Measurements from ENCODE around the gene ABCC11. TPM values are rescaled to one million over a fixed set of nuclear protein-coding genes. Genes with fewer than 3 reads are reported as not detected.

The ABCC11 gene
- 0.12 TPM in 1 of 2 replicates, not detected in the other for total RNA-seq (2014; rRNA removed; shearing (Covaris generic))

GRCh38 chr16:48247311-48247710 lies at the start of gene ABCC11:
Gene ABCC11, minus strand, starts transcription at chr16:48247539. Its CDS starts 15,618 bp downstream, at chr16:48231921.
- Histone ChIP-seq H3K4me1 (0 out of 2 replicates have a peak, but pooled peaks cover 6% of the 10 kb centered on the region), H3K36me3 (no peaks in the 10 kb centered on the region; the same call in 1 of the 2 replicates), H3K27me3 (no peaks in the 10 kb centered on the region), H3K4me3 (no peak within 1 kb of the TSS), H3K9me3 (replicated peaks) (no peaks in the 10 kb centered on the region; the same call in 1 of the 2 replicates), H3K27ac (no peak within 1 kb of the TSS)
- no peak for DNase-seq

DNA sequence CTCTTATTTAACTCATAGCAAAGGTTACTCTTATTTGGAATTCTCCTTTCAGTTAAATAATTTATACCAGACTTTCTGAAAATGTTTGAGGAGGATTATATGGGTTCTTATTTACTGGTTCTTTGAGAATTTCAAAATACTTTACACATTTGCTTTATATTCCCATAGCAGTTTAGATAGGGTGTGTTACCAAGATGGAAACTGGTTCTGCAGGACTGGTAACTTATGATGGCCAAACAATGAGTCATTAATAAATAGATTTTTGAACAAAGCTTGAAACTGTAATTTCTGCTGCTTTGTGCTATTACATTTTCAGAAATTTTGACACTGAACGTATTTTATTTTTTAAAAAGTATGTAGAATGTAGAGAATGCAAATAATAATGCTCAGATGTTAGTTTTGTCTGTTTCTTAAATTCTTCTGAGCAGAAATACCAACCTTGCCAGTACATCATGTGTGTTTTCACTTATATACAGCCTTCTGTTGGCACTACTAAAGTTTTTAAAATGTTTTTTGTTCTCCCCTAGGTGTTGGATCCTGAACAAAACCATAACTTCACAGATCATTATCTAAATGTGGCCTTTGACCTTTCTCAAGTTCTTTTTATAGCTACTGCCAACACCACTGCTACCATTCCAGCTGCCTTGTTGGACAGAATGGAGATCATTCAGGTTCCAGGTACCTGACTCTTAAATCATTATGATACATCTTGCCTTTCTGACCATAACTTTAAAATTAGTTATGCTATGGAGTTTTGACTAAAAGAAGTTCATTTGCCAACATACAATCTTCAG lies 48.3 kb upstream of the ABCC11 start:
- Histone ChIP-seq H3K36me3 (peaks cover 56% of the 10 kb centered on the region), H3K4me1 (no peaks in the 10 kb centered on the region), H3K4me3 (no peak overlapping the region), H3K9me3 (replicated peaks) (no peaks in the 10 kb centered on the region), H3K27ac (no peak overlapping the region), H3K27me3 (no peaks in the 10 kb centered on the region)
- DNase-seq = no peak

DNA sequence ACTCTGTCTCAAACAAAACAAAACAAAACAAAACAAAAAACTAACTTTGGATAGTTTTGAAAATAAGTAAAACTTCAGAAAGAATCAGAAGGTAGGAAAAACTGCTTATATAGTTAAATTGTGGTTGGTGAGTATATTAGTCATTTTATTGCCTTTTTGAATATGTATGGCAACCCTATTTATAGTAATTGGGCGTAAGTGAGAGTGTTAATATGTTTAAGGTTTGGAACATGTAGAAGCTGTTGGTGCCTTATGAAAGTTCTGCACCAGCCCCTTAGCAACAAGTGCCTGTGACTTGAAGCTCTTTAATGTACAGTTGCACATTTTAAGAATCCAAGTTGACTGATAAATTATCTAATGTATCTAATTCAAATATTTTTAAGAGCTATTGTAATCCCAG lies 47.4 kb upstream of the ABCC11 start:
- no peaks in the 10 kb centered on the region for H3K9me3 ChIP-seq (replicated peaks)
- no peak for DNase-seq
- H3K4me3 ChIP-seq = no peak overlapping the region
- H3K36me3 ChIP-seq = peaks cover 55% of the 10 kb centered on the region
- no peaks in the 10 kb centered on the region for H3K4me1 ChIP-seq
- H3K27ac ChIP-seq = no peak overlapping the region
- no peaks in the 10 kb centered on the region for H3K27me3 ChIP-seq

GRCh38 chr16:48292452-48292851 lies 45.1 kb upstream of the ABCC11 start:
- no peak for DNase-seq
- Histone ChIP-seq H3K36me3 (peaks cover 57% of the 10 kb centered on the region), H3K4me1 (no peaks in the 10 kb centered on the region), H3K27me3 (no peaks in the 10 kb centered on the region), H3K4me3 (no peak overlapping the region), H3K27ac (no peak overlapping the region), H3K9me3 (replicated peaks) (peaks cover under 1% of the 10 kb centered on the region)

GRCh38 chr16:48291754-48292153 lies 44.4 kb upstream of the ABCC11 start:
- Histone ChIP-seq H3K4me3 (no peak overlapping the region), H3K27ac (no peak overlapping the region), H3K27me3 (no peaks in the 10 kb centered on the region), H3K4me1 (no peaks in the 10 kb centered on the region), H3K9me3 (replicated peaks) (peaks cover 7% of the 10 kb centered on the region), H3K36me3 (peaks cover 57% of the 10 kb centered on the region)
- DNase-seq = no peak

GRCh38 chr16:48291303-48291702 lies 44.0 kb upstream of the ABCC11 start:
- Histone ChIP-seq H3K36me3 (peaks cover 58% of the 10 kb centered on the region), H3K4me3 (no peak overlapping the region), H3K9me3 (replicated peaks) (peaks cover 9% of the 10 kb centered on the region), H3K27me3 (no peaks in the 10 kb centered on the region), H3K27ac (no peak overlapping the region), H3K4me1 (no peaks in the 10 kb centered on the region)
- DNase-seq = no peak

GRCh38 chr16:48287239-48287638 lies 39.9 kb upstream of the ABCC11 start:
- H3K27me3 ChIP-seq = no peaks in the 10 kb centered on the region
- H3K4me3 ChIP-seq = no peak overlapping the region
- DNase-seq = no peak
- H3K9me3 ChIP-seq (replicated peaks) = peaks cover 12% of the 10 kb centered on the region
- no peaks in the 10 kb centered on the region for H3K4me1 ChIP-seq
- peaks cover 61% of the 10 kb centered on the region for H3K36me3 ChIP-seq
- no peak overlapping the region for H3K27ac ChIP-seq

DNA sequence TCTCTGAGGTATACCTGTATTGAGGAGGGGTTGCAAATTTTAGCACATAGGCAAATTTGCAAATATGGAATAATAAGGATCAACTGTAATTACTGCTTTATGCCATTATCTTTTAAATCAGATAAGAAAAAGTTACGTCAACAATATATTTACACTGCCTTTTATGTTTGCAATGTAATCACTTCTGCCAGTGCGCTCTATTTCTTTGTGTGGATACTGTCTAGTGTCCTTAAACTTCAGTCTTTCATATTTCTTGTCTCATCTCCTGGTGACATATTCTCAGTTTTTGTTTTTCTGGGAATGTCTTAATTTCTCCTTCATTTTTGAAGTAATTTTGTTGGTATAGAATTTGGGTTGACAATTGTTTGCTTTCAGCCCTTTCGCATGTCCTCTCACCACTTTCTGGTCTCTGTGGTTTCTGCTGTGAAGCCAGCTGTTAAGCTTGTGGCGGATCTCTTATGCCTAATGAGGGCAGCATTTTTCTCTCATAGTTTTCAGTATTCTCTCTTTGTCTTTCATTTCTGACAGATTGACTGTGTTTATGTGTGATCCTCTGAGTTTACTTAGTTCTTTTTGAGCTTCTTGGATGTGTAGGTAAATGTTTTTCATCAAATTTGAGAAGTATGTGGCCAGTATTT lies 37.6 kb upstream of the ABCC11 start:
- H3K27ac ChIP-seq = no peak overlapping the region
- H3K4me1 ChIP-seq = no peaks in the 10 kb centered on the region
- peaks cover 12% of the 10 kb centered on the region for H3K9me3 ChIP-seq (replicated peaks)
- H3K36me3 ChIP-seq = peaks cover 52% of the 10 kb centered on the region
- H3K4me3 ChIP-seq = no peak overlapping the region
- no peaks in the 10 kb centered on the region for H3K27me3 ChIP-seq
- DNase-seq = peak; percentile 8 to 12

DNA sequence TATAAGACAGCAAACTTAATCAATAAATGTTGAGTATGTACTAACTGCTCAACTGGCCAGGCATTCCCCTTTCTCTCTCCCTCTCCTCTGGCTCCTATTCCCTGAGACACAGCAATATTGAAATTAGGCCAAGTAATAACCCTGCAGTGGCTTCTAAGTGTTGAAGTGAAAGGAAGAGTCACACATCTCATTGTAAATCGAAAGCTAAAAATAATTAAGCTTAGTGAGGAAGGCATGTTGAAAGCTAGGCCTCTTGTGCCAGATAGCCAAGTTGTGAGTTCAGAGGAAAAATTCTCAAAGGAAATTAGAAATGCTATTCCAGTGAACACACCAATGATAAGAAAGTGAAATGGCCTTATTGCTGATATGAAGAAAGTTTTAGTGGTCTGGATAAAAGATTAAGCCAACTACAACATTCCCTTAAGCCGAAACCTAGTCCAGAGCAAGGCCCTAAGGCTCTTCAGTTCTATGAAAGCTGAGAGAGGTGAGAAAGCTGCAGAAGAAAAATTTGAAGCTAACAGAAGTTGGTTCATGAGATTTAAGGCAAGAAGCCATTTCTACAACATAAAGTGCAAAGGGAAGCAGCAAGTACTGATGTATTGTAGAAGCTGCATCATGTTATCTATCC lies 35.4 kb upstream of the ABCC11 start:
- peaks cover 12% of the 10 kb centered on the region for H3K9me3 ChIP-seq (replicated peaks)
- peaks cover 45% of the 10 kb centered on the region for H3K36me3 ChIP-seq
- no peak overlapping the region for H3K4me3 ChIP-seq
- H3K4me1 ChIP-seq = no peaks in the 10 kb centered on the region
- no peak for DNase-seq
- H3K27me3 ChIP-seq = no peaks in the 10 kb centered on the region
- H3K27ac ChIP-seq = no peak overlapping the region

- Histone ChIP-seq H3K9me3 (replicated peaks) (no peaks in the 10 kb centered on the region), H3K27ac (no peak overlapping the region), H3K4me3 (no peak overlapping the region), H3K4me1 (no peaks in the 10 kb centered on the region), H3K36me3 (peaks cover 24% of the 10 kb centered on the region), H3K27me3 (no peaks in the 10 kb centered on the region)
- no peak for DNase-seq
Observed at GRCh38 chr16:48280546-48280945, 33.2 kb upstream of the ABCC11 start.

GRCh38 chr16:48279199-48279598 lies 31.9 kb upstream of the ABCC11 start:
- no peak for DNase-seq
- H3K27me3 ChIP-seq = no peaks in the 10 kb centered on the region
- H3K27ac ChIP-seq = no peak overlapping the region
- no peak overlapping the region for H3K4me3 ChIP-seq
- H3K36me3 ChIP-seq = peaks cover 23% of the 10 kb centered on the region
- H3K9me3 ChIP-seq (replicated peaks) = no peaks in the 10 kb centered on the region
- H3K4me1 ChIP-seq = no peaks in the 10 kb centered on the region

- H3K27ac ChIP-seq = no peak overlapping the region
- H3K4me3 ChIP-seq = no peak overlapping the region
- DNase-seq = no peak
- no peaks in the 10 kb centered on the region for H3K9me3 ChIP-seq (replicated peaks)
- H3K27me3 ChIP-seq = no peaks in the 10 kb centered on the region
- no peaks in the 10 kb centered on the region for H3K4me1 ChIP-seq
- peaks cover 22% of the 10 kb centered on the region for H3K36me3 ChIP-seq
Observed at GRCh38 chr16:48277158-48277557, 29.8 kb upstream of the ABCC11 start.

DNA sequence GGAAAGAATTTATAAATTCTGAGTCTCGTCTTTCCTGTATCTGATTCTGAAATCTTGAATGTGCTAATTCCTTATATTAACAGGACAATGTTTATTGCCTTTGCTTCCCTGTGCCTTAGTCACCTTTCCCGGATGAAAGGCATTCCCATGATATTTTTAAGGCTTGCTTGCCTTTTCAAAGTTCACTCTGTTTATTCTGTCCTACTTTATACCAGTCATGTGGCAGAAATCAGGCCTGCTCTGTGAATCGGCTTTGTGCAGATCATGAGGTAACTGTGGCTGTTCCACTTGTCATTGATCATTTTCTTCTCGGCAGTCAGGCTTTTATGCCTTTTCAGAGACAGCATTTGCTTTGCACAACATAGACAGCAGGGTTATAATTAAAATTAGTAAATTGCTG lies 28.8 kb upstream of the ABCC11 start:
- H3K4me3 ChIP-seq = no peak overlapping the region
- H3K4me1 ChIP-seq = no peaks in the 10 kb centered on the region
- no peak for DNase-seq
- no peaks in the 10 kb centered on the region for H3K27me3 ChIP-seq
- H3K27ac ChIP-seq = no peak overlapping the region
- peaks cover 21% of the 10 kb centered on the region for H3K36me3 ChIP-seq
- H3K9me3 ChIP-seq (replicated peaks) = no peaks in the 10 kb centered on the region

DNA sequence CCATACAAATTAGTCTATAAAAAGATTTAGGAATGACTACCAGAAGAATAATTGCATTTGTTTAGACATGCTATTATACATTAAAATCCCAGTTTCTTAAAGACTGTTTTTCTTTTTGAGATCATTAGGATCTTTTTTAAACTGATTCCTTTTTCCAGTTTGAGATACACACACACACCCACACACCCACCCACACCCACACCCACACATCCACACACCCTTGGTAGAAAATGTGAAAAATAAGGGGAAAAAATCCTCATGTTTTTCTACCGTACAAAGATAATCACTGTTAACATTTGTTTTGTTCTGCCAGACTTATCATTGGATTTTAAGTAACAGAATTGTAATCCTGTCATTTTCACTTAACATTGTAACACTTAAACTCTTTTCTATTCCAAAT lies 27.1 kb upstream of the ABCC11 start:
- H3K36me3 ChIP-seq = peaks cover 28% of the 10 kb centered on the region
- no peak for DNase-seq

GRCh38 chr16:48272837-48273421 lies 25.6 kb upstream of the ABCC11 start:
- DNase-seq = no peak

More for the DNA sequence above, 27.1 kb upstream of the ABCC11 start:
- no peaks in the 10 kb centered on the region for H3K4me1 ChIP-seq
- no peak overlapping the region for H3K27ac ChIP-seq
- no peak overlapping the region for H3K4me3 ChIP-seq
- H3K27me3 ChIP-seq = no peaks in the 10 kb centered on the region
- no peaks in the 10 kb centered on the region for H3K9me3 ChIP-seq (replicated peaks)

More at GRCh38 chr16:48272837-48273421, 25.6 kb upstream of the ABCC11 start:
- Histone ChIP-seq H3K27me3 (no peaks in the 10 kb centered on the region), H3K27ac (no peak overlapping the region), H3K9me3 (replicated peaks) (no peaks in the 10 kb centered on the region), H3K4me1 (no peaks in the 10 kb centered on the region), H3K4me3 (no peak overlapping the region), H3K36me3 (peaks cover 25% of the 10 kb centered on the region)

All from SJCRH30 (cell line).